OCI-LY1 (cell line): ENCODE measurements around the gene UBE2D3.

ENCODE experiments used
- H2AFZ ChIP-seq: fragments of 200-600 bp; sonication (generic), shearing (Covaris generic); 2 replicates; pipeline ENCODE4 v1.6.0; 2014; ENCODE audit warnings: antibody characterized with exemption, mild to moderate bottlenecking, low read length
- H3F3A ChIP-seq: fragments of 200-600 bp; sonication (generic), shearing (Covaris generic); 2 replicates; pipeline ENCODE4 v1.6.0; 2014; ENCODE audit warnings: mild to moderate bottlenecking, antibody characterized with exemption, low read length, moderate library complexity; ENCODE audit not compliant: insufficient read depth
- H3K27ac ChIP-seq: fragments of 200-600 bp; sonication (generic); 2 replicates; pipeline ENCODE4 v1.5.1; 2014; ENCODE audit warnings: low read length, mixed run types, mild to moderate bottlenecking, low read depth; ENCODE audit not compliant: poor library complexity, severe bottlenecking
- H3K27me3 ChIP-seq: fragments of 200-600 bp; sonication (generic); 2 replicates; pipeline ENCODE4 v1.6.0; 2014; ENCODE audit warnings: antibody characterized with exemption, mild to moderate bottlenecking, low read length, moderate library complexity; ENCODE audit not compliant: insufficient read depth
- H3K36me3 ChIP-seq: fragments of 200-600 bp; sonication (generic); 2 replicates; pipeline ENCODE4 v1.6.1; 2014; ENCODE audit warnings: mild to moderate bottlenecking, antibody characterized with exemption, low read length, moderate library complexity, mixed read lengths; ENCODE audit not compliant: insufficient read depth
- H3K4me1 ChIP-seq: fragments of 200-600 bp; sonication (generic); 2 replicates; pipeline ENCODE4 v1.5.1; 2014; ENCODE audit warnings: mild to moderate bottlenecking, low read length, moderate library complexity; ENCODE audit not compliant: insufficient read depth, severe bottlenecking
- H3K4me2 ChIP-seq: fragments of 200-600 bp; sonication (generic), shearing (Covaris generic); 2 replicates; pipeline ENCODE4 v1.6.1; 2014; ENCODE audit warnings: low read length
- H3K4me3 ChIP-seq: fragments of 200-600 bp; sonication (generic); 2 replicates; pipeline ENCODE4 v1.5.1; 2014; ENCODE audit warnings: low read length, low read depth, mild to moderate bottlenecking, mixed read lengths; ENCODE audit not compliant: poor library complexity, severe bottlenecking
- H3K79me2 ChIP-seq: fragments of 200-600 bp; shearing (Covaris generic); 2 replicates; pipeline ENCODE4 v1.6.1; 2016; ENCODE audit warnings: mixed run types, low read length, mixed read lengths; ENCODE audit not compliant: insufficient read depth
- H3K9ac ChIP-seq: fragments of 200-600 bp; sonication (generic), shearing (Covaris generic); 2 replicates; pipeline ENCODE4 v1.6.1; 2014; ENCODE audit warnings: mild to moderate bottlenecking, low read length, mixed read lengths
- H3K9me2 ChIP-seq: fragments of 200-600 bp; sonication (generic), shearing (Covaris generic); 2 replicates; pipeline ENCODE4 v1.6.1; 2014; ENCODE audit warnings: low read depth, mild to moderate bottlenecking, low read length, mixed read lengths
- H3K9me3 ChIP-seq: fragments of 200-600 bp; shearing (Covaris generic); 2 replicates; pipeline ENCODE4 v1.6.1; 2014; ENCODE audit warnings: low read length, mixed read lengths
- H4K20me1 ChIP-seq: fragments of 200-600 bp; sonication (generic), shearing (Covaris generic); 2 replicates; pipeline ENCODE4 v1.6.0; 2016; ENCODE audit warnings: mild to moderate bottlenecking, low read length; ENCODE audit not compliant: insufficient read depth
- CTCF ChIP-seq: fragments of 200-600 bp; sonication (generic), shearing (Covaris generic); IDR thresholded peaks from 2 replicates; pipeline ENCODE4 v1.5.1; 2017; ENCODE audit warnings: mild to moderate bottlenecking, antibody characterized with exemption, low read length, moderate library complexity, mixed read lengths
- EZH2 ChIP-seq: fragments of 200-600 bp; sonication (generic), shearing (Covaris generic); IDR thresholded peaks from 2 replicates; pipeline ENCODE4 v1.8.0; 2017; ENCODE audit warnings: borderline replicate concordance, mixed run types, mild to moderate bottlenecking, antibody characterized with exemption, low read length, moderate library complexity, mixed read lengths

UBE2D3 gene

GRCh38 chr4:102808009-102808408 lies 19.3 kb downstream of the UBE2D3 start:
- Histone ChIP-seq H3K4me2 (no peak overlapping the region), H3F3A (no peaks in the 10 kb centered on the region), H3K27me3 (no peaks in the 10 kb centered on the region), H3K27ac (no peak overlapping the region), H3K36me3 (peaks cover 93% of the 10 kb centered on the region), H3K79me2 (peaks cover 80% of the 10 kb centered on the region), H3K9me2 (no peaks in the 10 kb centered on the region), H2AFZ (no peak overlapping the region), H3K4me3 (no peak overlapping the region), H3K4me1 (peaks cover 39% of the 10 kb centered on the region), H4K20me1 (no peaks in the 10 kb centered on the region), H3K9me3 (no peaks in the 10 kb centered on the region), H3K9ac (no peak overlapping the region)
- no peak for TF ChIP-seq CTCF
- TF ChIP-seq EZH2, result no peak

GRCh38 chr4:102807345-102807744 lies 20.0 kb downstream of the UBE2D3 start:
- Histone ChIP-seq H3F3A (no peaks in the 10 kb centered on the region), H3K9me3 (no peaks in the 10 kb centered on the region), H3K9ac (no peak overlapping the region), H4K20me1 (no peaks in the 10 kb centered on the region), H3K4me1 (peaks cover 33% of the 10 kb centered on the region), H3K27ac (no peak overlapping the region), H3K36me3 (peaks cover 93% of the 10 kb centered on the region), H3K9me2 (no peaks in the 10 kb centered on the region), H3K79me2 (peaks cover 73% of the 10 kb centered on the region), H3K27me3 (no peaks in the 10 kb centered on the region), H2AFZ (no peak overlapping the region), H3K4me3 (no peak overlapping the region), H3K4me2 (no peak overlapping the region)
- no peak for TF ChIP-seq EZH2
- TF ChIP-seq CTCF, result no peak

- Histone ChIP-seq H3K4me3 (no peak overlapping the region), H2AFZ (no peak overlapping the region), H3K27ac (no peak overlapping the region), H3K9me3 (no peaks in the 10 kb centered on the region), H4K20me1 (no peaks in the 10 kb centered on the region), H3K27me3 (no peaks in the 10 kb centered on the region), H3K36me3 (peaks cover 98% of the 10 kb centered on the region), H3K4me1 (no peaks in the 10 kb centered on the region), H3K9me2 (no peaks in the 10 kb centered on the region), H3K9ac (no peak overlapping the region), H3K4me2 (no peak overlapping the region), H3K79me2 (0 out of 2 replicates have a peak, but pooled peaks cover 5% of the 10 kb centered on the region), H3F3A (no peaks in the 10 kb centered on the region)
- TF ChIP-seq CTCF, result no peak
- no peak for TF ChIP-seq EZH2
These were observed 27.5 kb downstream of the UBE2D3 start for GRCh38 chr4:102799816-102800215.
